Heart left ventricle (tissue), 16 donors: ENCODE measurements around the gene NHLRC2. TPM values are rescaled to one million over a fixed set of nuclear protein-coding genes. Genes with fewer than 3 reads are reported as not detected.

Source experiments
- ATAC-seq, 4 donors: fragments of 200-7000 bp; cut with Tn5 transposase; one replicate each; pipeline ENCODE4 v1.9.1; 2020 to 2022; ENCODE audit warnings: moderate library complexity in 4 of 4, mild to moderate bottlenecking in 3 of 4, moderate number of reproducible peaks in 1 of 4
- DNase-seq, 5 donors: peaks; one replicate each; pipeline ENCODE4 v3.0.0-alpha.2; 2020
- H3K27ac ChIP-seq, 12 donors: fragments of 200-600 bp; sonication (generic) in 4 of 12; one replicate each; pipeline versions ENCODE4 v1.5.0 to v1.8.0; 2016 to 2022; ENCODE audit warnings: mild to moderate bottlenecking in 2 of 12
- H3K27me3 ChIP-seq, 9 donors: fragments of 200-600 bp; sonication (generic) in 2 of 9; one replicate each; pipeline versions ENCODE4 v1.5.1 to v1.8.0; 2016 to 2022; ENCODE audit warnings: mild to moderate bottlenecking in 3 of 9
- H3K36me3 ChIP-seq, 9 donors: fragments of 200-600 bp; sonication (generic) in 2 of 9; one replicate each; pipeline versions ENCODE4 v1.5.0 to v1.8.0; 2018 to 2022; ENCODE audit warnings: mild to moderate bottlenecking in 2 of 9
- H3K4me1 ChIP-seq, 12 donors: fragments of 200-600 bp; sonication (generic) in 4 of 12; one replicate each; pipeline versions ENCODE4 v1.5.0 to v1.8.0; 2016 to 2022; ENCODE audit warnings: mild to moderate bottlenecking in 3 of 12
- H3K4me3 ChIP-seq, 12 donors: fragments of 200-600 bp; sonication (generic) in 4 of 12; one replicate each; pipeline versions ENCODE4 v1.5.0 to v1.8.0; 2017 to 2022; ENCODE audit warnings: mild to moderate bottlenecking in 9 of 12, moderate library complexity in 4 of 12
- H3K9me3 ChIP-seq, 12 donors: fragments of 200-600 bp; sonication (generic) in 4 of 12; one replicate each; pipeline versions ENCODE4 v1.5.0 to v1.8.0; 2016 to 2022; ENCODE audit warnings: mild to moderate bottlenecking in 1 of 12
- POLR2A ChIP-seq, 2 donors: fragments of 450-650 bp; IDR thresholded peaks; one replicate each; pipeline ENCODE4 v1.6.1; 2017; ENCODE audit warnings: antibody characterized with exemption in 2 of 2, mild to moderate bottlenecking in 2 of 2, moderate library complexity in 2 of 2
- WGBS, 4 donors: extraction: QIAGEN DNeasy Blood & Tissue Kit in 2 of 4; methylation state at CpG; one replicate each; pipeline versions ENCODE4 v1.1.5 to v1.1.7; 2013 to 2018; 5-methylcytosine and 5-hydroxymethylcytosine counted together
- intact Hi-C, 10 donors: fragments of 100-400 bp; cut with DNase I; formaldehyde crosslinking; loops; one replicate each; pipeline versions ENCODE4 v1.11.1 to v1.14.2; 2022
- polyA plus RNA-seq, 2 donors: library from polyadenylated mRNA; stranded (reverse); fragments of 200-250 nt; gene quantifications; one replicate each; pipeline ENCODE4 v1.2.3, GENCODE V29; 2013
- total RNA-seq, 9 donors: library from RNA; depleted of rRNA in 2 of 9; stranded (reverse); fragments of >200 nt in 2 of 9; fragmentation: NEBNext Ultra II Directional in 3 of 9; extraction: Animal tissue kit (Norgen Biotek cat#: 25700) in 3 of 9; gene quantifications; one replicate each; pipeline versions ENCODE4 v1.1.0 to v1.2.4, GENCODE V29; 2016 to 2023
- TF ChIP-seq, protein P1 (sequence below), 12 donors: fragments of 200-600 bp; sonication (generic) in 4 of 12; IDR thresholded peaks; one replicate each; pipeline versions ENCODE4 v1.5.0 to v1.8.0; 2018 to 2022; ENCODE audit warnings: antibody characterized with exemption in 12 of 12, mild to moderate bottlenecking in 5 of 12
- donor health status: ischemic (EF 13 %, LVEDD 7.1; RV severe dilation, severe dysfunction).
- donor health status: healthy with polysubstance abuse.
- donor health status: DM: no; HTN: yes; CAD: no.
- donor health status: DM: no; HTN: no; CAD: no.
- donor health status: ischemic (EF 25% LVEDD 6.9; RV normal size, moderate dysfunction).
- donor health status: ischemic (EF 25% LVEDD 5.7; RV mildly dilated, moderate dysfunction).
- donor health status: healthy.
- donor health status: DM: yes; HTN: yes; CAD: no.
- donor health status: ischemic (EF 35%, LVEDD 5.7; RV mildly dilated, moderate dysfunction).
- donor health status: nonischemic (EF 11% LVEDD 7.7; RV severe dilation, severe dysfunction).
- donor health status: DM: yes; HTN: yes; CAD: no.
- donor health status: PGD.
- donor health status: ischemic (EF 29% LVEDD 5.4; RV normal size, mild dysfunction).
- donor health status: nonischemic (EF 23%, LVEDD 6.1; RV moderate dilation, normal function).

The NHLRC2 gene
- total and polyA plus RNA-seq, 11 donors, result 13.0 to 105 (median 76.1) TPM

DNA sequence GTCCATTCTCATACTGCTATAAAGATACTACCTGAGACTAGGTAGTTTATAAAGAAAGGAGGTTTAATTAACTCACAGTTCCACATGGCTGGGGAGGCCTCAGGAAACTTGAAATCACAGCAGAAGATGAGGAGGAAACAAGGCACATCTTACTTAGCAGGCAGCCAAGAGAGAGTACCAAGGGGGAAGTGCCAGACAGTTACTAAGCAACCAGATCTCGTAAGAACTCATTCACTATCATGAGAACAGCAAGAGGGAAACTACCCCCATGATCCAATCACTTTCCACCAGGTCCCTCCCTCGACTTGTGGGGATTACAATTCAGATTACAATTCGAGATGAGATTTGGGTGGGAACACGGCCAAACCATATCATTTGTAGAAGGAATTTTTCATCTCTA is 36.3 kb downstream of the NHLRC2 start:
- DNase-seq (no peak), ATAC-seq (peak in 1 of 4 donors; percentile 53)
- H3K36me3 ChIP-seq, result peaks cover 0 to 36% (median 13%) of the 10 kb centered on the region in 9 donors
- H3K4me1 ChIP-seq, result peaks cover 0 to 52% (median 9%) of the 10 kb centered on the region in 12 donors
- no peak for TF ChIP-seq POLR2A (IDR thresholded peaks at IDR 0.05)
- TF ChIP-seq, protein P1, sequence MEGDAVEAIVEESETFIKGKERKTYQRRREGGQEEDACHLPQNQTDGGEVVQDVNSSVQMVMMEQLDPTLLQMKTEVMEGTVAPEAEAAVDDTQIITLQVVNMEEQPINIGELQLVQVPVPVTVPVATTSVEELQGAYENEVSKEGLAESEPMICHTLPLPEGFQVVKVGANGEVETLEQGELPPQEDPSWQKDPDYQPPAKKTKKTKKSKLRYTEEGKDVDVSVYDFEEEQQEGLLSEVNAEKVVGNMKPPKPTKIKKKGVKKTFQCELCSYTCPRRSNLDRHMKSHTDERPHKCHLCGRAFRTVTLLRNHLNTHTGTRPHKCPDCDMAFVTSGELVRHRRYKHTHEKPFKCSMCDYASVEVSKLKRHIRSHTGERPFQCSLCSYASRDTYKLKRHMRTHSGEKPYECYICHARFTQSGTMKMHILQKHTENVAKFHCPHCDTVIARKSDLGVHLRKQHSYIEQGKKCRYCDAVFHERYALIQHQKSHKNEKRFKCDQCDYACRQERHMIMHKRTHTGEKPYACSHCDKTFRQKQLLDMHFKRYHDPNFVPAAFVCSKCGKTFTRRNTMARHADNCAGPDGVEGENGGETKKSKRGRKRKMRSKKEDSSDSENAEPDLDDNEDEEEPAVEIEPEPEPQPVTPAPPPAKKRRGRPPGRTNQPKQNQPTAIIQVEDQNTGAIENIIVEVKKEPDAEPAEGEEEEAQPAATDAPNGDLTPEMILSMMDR (IDR thresholded peaks at IDR 0.05), result no peak
- no peak overlapping the region for H3K4me3 ChIP-seq
- H3K9me3 ChIP-seq, result peaks cover 0 to 6% (median 0%) of the 10 kb centered on the region in 12 donors
- no peaks in the 10 kb centered on the region for H3K27me3 ChIP-seq
- intact Hi-C loops, result loop anchor here in 7 of 10 donors (5.0 to 10.0 kb wide), 6 partner anchors 33 to 214 kb away; partner anchors contain the start of gene ADRB1 (in 4 of the 7)
- H3K27ac ChIP-seq, result peak overlapping the region in 5 of 12 donors; percentile 4 to 70 (median 16)
- WGBS, 4 donors, result 62 to 68% (median 65%) methylated on average over 4 of the region's 4 CpGs

DNA sequence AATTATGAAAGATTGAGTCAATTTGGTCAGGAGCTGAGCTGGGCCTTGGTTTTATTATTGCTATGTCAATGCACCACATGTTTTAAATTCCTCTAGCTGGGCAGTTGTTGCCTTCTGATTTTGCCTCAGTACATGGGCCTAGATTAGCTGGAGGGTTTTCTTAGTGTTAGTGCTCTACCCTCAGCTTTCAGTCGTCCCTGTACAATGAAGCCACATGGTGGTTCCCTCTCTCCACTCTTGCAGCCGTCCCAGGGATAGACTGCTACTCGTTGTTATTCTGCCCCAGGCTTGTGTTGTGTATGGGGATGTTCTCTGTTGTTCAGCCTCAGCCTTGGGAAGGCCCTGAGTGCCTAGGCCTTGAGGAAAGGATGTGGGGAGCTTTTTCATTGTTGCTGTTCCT is 37.0 kb downstream of the NHLRC2 start:
- peaks cover 0 to 52% (median 9%) of the 10 kb centered on the region in 12 donors for H3K4me1 ChIP-seq
- no peaks in the 10 kb centered on the region for H3K9me3 ChIP-seq
- 39 to 43% (median 41%) methylated on average over 3 of the region's 3 CpGs for WGBS, 4 donors
- intact Hi-C loops, result loop anchor here in 7 of 10 donors (5.0 to 10.0 kb wide), 6 partner anchors 34 to 213 kb away; partner anchors contain the start of gene ADRB1 (in 4 of the 7)
- TF ChIP-seq POLR2A (IDR thresholded peaks at IDR 0.05), result no peak
- TF ChIP-seq, protein P1 (IDR thresholded peaks at IDR 0.05), result peak in 5 of 12 donors; percentile 16 to 31 (median 21)
- H3K27ac ChIP-seq, result peak overlapping the region in 9 of 12 donors; percentile 12 to 70 (median 32)
- H3K4me3 ChIP-seq, result no peak overlapping the region
- peak in 1 of 5 donors; percentile 13 for DNase-seq
- H3K36me3 ChIP-seq, result peaks cover 0 to 29% (median 8%) of the 10 kb centered on the region in 9 donors
- no peaks in the 10 kb centered on the region for H3K27me3 ChIP-seq
- ATAC-seq, result peak; percentile 82 to 94 (median 87)

DNA sequence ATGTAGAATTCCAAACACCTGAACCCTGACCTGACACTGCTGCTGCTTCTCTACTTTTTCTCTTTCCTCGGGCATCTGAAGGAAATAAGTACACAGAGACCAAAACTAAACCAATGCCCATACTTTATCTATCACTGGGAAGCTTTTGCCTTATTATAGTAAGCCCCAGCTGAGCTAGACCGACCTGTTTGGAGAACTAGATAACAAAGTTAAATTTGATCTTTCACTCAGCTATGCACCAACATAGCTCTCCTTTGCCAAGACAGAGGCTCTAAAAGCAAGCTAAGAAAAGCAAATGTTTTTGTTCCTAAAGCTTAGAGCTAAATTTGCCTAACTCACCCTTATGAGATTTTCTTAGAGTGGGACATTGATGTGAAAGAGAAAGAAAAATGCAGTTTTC is 39.1 kb downstream of the NHLRC2 start:
- no peaks in the 10 kb centered on the region for H3K27me3 ChIP-seq
- intact Hi-C loops, result loop anchor here in 7 of 10 donors (5.0 to 10.0 kb wide), 6 partner anchors 36 to 211 kb away; partner anchors contain the start of gene ADRB1 (in 4 of the 7)
- H3K27ac ChIP-seq, result peak overlapping the region in 11 of 12 donors; percentile 14 to 70 (median 50)
- TF ChIP-seq, protein P1 (IDR thresholded peaks at IDR 0.05), result no peak
- TF ChIP-seq POLR2A (IDR thresholded peaks at IDR 0.05), result no peak
- DNase-seq, result no peak
- peaks cover 0 to 62% (median 12%) of the 10 kb centered on the region in 12 donors for H3K4me1 ChIP-seq
- 41 to 49% (median 44%) methylated on average over 2 of the region's 2 CpGs for WGBS, 4 donors
- H3K4me3 ChIP-seq, result no peak overlapping the region
- H3K36me3 ChIP-seq, result peaks cover 0 to 17% (median 13%) of the 10 kb centered on the region in 9 donors
- H3K9me3 ChIP-seq, result no peaks in the 10 kb centered on the region
- peak in 3 of 4 donors; percentile 38 to 51 (median 48) for ATAC-seq

DNA sequence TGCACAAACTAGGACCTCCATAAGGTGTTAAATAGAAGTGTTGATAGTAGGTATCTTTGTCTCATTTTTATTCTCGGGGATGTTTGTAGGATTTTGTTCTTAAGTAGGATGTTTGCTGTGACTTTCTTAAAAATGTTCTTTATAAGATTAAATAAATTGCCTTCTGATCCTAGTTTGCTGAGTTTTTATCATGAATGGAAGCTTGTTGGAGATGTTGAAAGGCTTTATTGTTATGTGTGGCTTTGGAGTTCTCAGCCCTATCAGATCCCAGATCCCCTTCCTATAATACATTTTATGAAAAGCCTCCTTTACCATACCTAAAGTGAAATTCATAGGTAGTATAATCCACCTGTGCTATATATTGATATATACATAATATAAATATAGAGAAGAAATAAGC is 40.1 kb downstream of the NHLRC2 start:
- Histone ChIP-seq H3K27ac (peak overlapping the region in 4 of 12 donors; percentile 32 to 70 (median 60)), H3K27me3 (no peaks in the 10 kb centered on the region), H3K4me1 (peaks cover 0 to 64% (median 12%) of the 10 kb centered on the region in 12 donors), H3K4me3 (no peak overlapping the region), H3K9me3 (no peaks in the 10 kb centered on the region), H3K36me3 (peaks cover 0 to 27% (median 19%) of the 10 kb centered on the region in 9 donors)
- intact Hi-C loops, result loop anchor here in 7 of 10 donors (5.0 to 10.0 kb wide), 6 partner anchors 37 to 210 kb away; partner anchors contain the start of gene ADRB1 (in 4 of the 7)
- DNase-seq, result no peak
- ATAC-seq, result no peak
- WGBS, 4 donors, result 61 to 74% (median 67%) methylated on average over 1 of the region's 1 CpG
- TF ChIP-seq, protein P1 (IDR thresholded peaks at IDR 0.05), result no peak
- TF ChIP-seq POLR2A (IDR thresholded peaks at IDR 0.05), result no peak
